GM21390 (cell line): ENCODE data around the gene MICAL2.
A peak's percentile ranks its signal among the peaks of the same experiment; 100 is the strongest.

ENCODE experiments used
- ATAC-seq: cut with Tn5 transposase; IDR thresholded peaks from one replicate; pipeline ENCODE4 v1.9.1; 2021; ENCODE audit not compliant: unreplicated experiment

The MICAL2 gene

GRCh38 chr11:12183827-12184620, 73.6 kb downstream of the MICAL2 start:
- no peak for ATAC-seq

DNA sequence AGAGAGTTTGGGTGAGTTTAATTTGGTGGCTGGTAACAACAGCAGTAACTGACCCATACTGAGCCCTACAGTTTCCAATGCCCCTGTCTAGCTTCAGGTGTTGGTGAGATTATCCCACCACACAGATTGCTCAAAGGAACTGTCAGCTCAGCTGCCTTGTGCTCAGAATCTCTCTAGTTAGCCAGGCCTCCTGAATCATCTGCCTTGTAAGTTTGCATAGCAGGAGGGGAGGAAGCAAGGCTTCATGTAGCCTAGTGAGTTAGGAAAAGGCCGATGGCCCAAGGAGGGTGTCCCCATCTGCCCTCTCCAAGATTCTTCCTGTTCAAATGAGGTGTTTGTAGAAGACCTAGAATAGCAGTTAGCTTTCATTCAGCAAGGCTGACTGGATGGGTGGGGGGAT, 74.3 kb downstream of the MICAL2 start:
- ATAC-seq, result no peak

DNA sequence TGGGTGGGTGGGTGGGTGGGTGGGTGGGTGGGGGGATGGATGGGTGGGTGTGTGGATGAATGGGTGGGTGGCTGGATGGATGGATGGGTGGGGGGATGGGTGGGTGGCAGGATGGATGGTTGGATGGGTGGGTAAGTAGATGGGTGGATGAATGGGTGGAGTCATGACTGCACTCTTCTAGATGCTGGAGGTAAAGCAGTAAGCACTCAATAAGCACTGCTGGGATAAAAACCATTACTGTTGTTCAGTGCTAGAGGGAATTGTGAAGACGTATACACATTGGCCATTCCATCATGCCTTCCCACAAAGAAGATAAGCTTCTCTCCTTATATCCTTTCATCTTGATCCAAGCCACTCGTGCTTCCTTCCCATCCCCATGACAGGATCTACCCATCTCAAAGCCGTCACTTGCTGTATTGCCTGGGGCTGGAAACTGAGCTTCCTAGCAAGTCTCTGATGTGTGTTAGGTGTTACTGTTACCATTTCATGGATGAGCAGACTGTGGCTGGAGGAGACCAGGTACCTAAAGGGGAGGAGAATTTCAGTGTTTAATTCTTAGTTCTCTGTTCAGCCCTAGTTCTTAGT, 74.8 kb downstream of the MICAL2 start:
- ATAC-seq, result no peak

GRCh38 chr11:12185914-12186313, 75.5 kb downstream of the MICAL2 start:
- no peak for ATAC-seq

GRCh38 chr11:12186701-12187100, 76.3 kb downstream of the MICAL2 start:
- no peak for ATAC-seq

DNA sequence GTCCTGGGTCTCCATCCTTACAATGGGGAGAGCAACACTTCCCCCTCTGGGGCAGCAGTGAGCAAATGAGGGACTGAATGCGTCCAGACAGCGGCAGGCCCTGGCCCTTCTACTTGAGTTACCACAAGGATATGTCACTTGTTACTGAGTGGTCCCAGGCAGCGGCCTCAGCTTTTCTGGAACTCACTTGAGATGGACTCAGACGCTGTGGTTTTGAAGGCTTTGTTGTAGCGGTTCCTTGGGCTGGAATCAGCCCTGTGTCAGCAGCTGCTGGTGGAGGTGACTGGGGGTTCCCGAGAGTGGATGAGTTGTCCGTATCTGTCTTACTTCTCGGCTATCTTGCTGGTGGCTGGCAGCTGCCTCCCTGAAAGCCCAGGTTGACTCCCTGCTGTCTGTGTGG, 77.0 kb downstream of the MICAL2 start:
- peak; percentile 63 for ATAC-seq

- ATAC-seq, result peak; percentile 71
Measured at GRCh38 chr11:12188548-12189317, 78.3 kb downstream of the MICAL2 start.

DNA sequence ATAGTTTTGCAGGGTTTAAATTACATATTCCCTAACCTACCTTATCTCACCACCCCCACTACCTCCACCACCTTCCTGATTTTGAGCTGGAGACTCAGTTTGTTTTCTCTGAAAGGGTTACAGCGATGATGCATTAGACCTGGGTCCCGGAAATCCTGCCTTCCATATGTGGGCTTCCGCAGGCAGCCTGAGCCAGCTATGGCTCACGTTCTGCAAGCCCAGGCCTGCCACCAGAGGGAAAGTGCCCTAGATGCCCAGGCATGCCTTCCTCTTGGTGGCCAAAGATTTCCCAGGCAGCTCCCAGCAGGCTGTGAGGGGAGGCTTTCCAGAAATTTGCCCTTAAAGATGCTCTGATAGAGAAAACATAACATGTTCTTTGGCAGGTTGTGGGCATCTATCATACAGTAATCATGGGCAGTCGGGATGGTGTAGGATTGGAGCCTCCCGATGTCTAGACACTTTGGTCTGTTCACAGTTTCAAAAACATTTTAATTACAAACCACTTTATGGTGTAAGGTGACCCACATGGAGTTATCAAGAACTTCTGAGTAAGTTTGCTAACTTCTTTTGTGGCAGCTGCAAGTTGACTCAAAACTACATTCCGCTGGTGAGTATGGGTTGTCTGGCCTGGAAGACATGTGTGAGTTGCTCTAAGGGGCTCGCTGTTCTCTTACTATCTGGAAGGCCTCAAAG, 79.3 kb downstream of the MICAL2 start:
- ATAC-seq, result no peak

- no peak for ATAC-seq
Measured at GRCh38 chr11:12190511-12190910, 80.1 kb downstream of the MICAL2 start.

DNA sequence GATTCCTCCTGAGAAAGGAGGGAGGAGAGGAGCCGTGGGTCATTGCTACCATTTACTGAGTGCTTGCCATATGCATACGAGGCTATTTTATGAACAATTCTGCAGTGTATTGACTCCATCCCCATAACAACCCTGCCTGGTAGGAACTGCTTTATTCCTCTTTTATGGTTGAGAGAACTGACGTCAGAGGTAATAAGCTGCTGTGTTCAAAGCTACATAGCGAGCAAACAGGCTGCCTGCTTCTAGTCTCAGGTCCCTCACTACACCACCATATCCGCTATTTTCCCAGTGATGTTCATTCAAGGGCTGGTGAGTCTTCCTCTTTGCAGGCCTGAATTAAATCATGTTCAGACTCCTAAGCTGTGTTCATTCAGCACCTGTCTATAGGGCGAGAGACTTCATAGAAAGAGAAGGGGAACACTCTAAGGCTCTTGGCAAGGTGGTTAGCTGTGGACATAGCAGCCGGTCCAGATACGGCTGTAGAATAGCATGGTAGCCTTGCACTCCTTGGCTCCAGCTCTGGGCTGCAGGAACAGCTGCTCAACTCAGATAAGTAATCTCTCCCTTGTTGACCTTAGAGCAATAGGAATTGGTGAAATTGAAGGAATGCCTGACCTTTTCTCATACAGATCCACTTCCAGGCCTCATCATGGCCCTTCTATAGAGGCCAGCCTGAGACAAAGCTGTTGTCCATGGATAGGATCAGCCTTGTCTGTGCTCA, 82.6 kb downstream of the MICAL2 start:
- ATAC-seq, result no peak

DNA sequence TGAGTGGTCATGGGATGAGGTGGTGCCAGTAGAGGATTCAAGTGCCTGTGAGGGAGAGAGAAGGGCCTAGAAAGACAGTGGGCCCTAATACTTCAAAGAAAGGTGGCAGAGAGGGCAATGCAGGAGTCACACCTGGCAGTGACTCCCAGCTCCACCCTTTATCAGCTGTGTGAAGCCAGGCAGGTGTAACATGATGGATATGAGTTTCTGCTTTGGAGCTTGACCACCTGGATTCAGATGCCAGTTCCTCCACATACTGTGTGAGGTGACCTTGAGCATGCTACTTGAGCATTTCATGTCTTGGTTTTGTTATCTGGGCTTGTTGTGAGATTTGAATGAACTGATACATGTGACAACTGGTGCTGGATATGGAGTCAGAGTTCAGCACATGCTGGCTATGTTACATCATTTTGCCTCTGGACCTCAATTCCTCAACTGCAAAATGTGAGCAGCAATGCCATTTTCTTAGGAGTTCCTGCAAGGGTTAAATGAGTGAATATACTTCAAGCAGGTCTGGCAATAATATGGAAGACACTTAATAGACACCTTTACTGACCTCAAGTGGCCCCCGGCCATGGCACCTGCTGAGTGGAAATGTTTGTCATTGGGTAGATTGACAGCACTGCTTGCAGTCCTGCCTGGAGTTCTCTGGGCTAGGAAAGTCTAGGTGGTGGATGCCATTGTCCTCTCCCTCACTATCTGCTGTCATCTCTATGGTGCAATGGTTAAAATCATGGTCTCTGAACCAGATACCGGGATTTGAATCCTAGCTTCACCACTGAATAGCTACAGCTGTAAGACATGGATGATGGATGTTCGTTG, 83.3 kb downstream of the MICAL2 start:
- ATAC-seq, result no peak

GRCh38 chr11:12195768-12196167, 85.4 kb downstream of the MICAL2 start:
- ATAC-seq, result peak; percentile 76

DNA sequence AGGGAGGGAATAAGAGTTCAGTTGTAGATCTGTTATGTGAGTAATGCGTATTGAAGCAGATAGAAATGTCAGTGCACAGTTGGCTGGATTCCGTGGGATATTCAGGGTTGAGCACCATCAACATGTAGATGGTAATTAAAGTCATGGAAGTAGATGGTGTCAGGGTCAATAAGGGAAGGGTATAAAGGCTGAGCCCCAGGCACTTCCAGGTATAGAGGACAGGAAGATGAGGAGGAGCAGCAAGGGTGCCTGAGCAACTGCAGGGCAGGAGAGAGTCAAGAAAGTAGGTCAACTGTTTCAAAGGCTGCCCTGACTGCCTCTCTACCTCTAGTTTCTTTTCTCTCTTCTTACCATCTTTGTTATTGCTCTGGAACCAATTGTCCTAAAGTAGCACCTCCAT, 85.9 kb downstream of the MICAL2 start:
- ATAC-seq, result no peak

DNA sequence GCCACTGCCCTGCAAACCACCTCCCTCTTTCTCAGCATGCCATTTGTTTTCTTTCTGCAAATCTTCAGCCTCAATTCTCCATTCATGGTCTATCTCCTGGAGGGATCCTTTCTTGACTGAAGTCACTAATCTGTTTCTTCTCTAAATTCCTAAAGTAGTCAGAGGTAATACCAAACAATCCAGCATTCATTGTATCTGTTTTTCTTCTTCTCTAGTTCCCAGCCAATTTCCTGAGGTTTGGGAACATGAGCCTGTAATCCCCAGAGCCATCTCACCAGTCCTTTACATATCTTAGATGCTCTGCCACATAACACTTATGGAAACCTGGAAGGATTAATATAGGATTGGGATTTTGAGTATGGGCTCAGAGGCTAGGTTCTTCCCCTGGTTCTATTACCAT, 86.5 kb downstream of the MICAL2 start:
- no peak for ATAC-seq

DNA sequence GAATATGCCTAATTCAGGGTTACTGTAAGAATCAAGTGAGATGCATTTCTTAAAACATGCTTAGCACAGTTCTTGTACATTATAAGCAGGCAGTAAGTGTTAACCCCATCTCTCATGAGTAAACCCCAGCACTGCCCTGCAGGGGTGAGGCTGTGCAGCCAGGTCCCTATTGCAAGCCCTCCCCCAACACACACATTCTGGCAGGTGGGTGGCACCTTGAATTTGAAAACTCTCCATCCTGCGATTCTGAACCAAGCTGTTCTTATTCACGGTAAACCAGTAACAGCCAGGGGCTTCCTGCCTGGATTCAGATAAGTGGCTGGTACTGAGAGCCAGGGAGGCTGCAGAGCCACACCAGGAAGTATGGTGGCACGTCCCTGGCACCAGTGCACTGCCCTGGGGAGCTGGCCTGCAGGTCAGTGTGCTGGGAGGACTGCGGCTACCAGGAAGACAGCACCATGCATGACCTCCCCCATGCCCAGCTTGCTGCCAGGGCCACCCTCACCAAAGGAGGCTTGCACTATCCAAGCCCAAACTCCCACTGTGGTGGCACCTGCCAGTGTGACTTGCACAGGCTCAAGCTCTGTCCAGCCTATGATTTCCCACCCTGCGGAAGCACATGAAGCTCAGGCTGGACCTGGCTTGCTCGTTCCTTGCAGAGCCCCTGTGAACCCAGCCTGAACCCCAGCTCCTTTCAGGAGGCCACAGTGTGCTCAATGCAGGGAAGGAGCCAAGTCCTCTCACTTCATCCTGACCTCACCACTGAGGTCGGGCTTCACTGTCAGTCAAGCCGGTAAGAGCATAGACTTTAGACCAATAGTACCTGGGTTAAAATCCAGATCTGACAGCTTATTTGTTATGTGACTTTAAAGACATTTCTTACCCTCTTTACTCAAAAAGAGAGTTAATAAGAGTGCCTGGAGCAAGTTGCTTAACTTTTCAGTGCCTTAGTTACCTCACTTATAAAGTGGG, 88.1 kb downstream of the MICAL2 start:
- ATAC-seq, result no peak

GRCh38 chr11:12199231-12199948, 89.0 kb downstream of the MICAL2 start:
- no peak for ATAC-seq

GRCh38 chr11:12200279-12200990, 90.0 kb downstream of the MICAL2 start:
- no peak for ATAC-seq
